Colonic mucosa (tissue), 4 donors: Measurements from ENCODE around the gene NRXN2. TPM values are rescaled to one million over a fixed set of nuclear protein-coding genes. Genes with fewer than 3 reads are reported as not detected.

ENCODE experiments used
- DNase-seq: peaks from one replicate; pipeline ENCODE4 v3.0.0-alpha.2; 2020
- H3K27ac ChIP-seq: fragments of 200-600 bp; one replicate; pipeline ENCODE4 v1.8.0; 2021
- H3K27me3 ChIP-seq: fragments of 200-600 bp; one replicate; pipeline ENCODE4 v1.8.0; 2021
- H3K36me3 ChIP-seq: fragments of 200-600 bp; one replicate; pipeline ENCODE4 v1.8.0; 2021
- H3K4me1 ChIP-seq: fragments of 200-600 bp; one replicate; pipeline ENCODE4 v1.8.0; 2021; ENCODE audit warnings: mild to moderate bottlenecking
- H3K4me3 ChIP-seq: fragments of 200-600 bp; one replicate; pipeline ENCODE4 v1.8.0; 2021
- H3K9ac ChIP-seq, 2 donors: one replicate each; pipeline ENCODE4 v1.7.0; 2013; ENCODE audit warnings: control low read depth in 2 of 2, low read depth in 2 of 2, low read length in 2 of 2
- H3K9me3 ChIP-seq: fragments of 200-600 bp; one replicate; pipeline ENCODE4 v1.8.0; 2021
- CTCF ChIP-seq: fragments of 200-600 bp; IDR thresholded peaks from one replicate; pipeline ENCODE4 v1.8.0; 2022; ENCODE audit warnings: antibody characterized with exemption, mild to moderate bottlenecking
- intact Hi-C: fragments of 100-400 bp; cut with DNase I; formaldehyde crosslinking; loops from one replicate; pipeline ENCODE4 v1.14.1; 2022
- total RNA-seq, 2 donors: library from RNA; stranded (reverse); fragmentation: NEBNext Ultra II Directional in 1 of 2; extraction: Animal tissue kit (Norgen Biotek cat#: 25700) in 1 of 2; gene quantifications; one replicate each; pipeline ENCODE4 v1.2.1, GENCODE V29; 2021
- donor health status: healthy.
- donor health status: DM: no; HTN: no; CAD: no.
- donor health status: DM: no; HTN: no; CAD: no.

The NRXN2 gene
- 1 to 10 TPM; 2.2 to 5.4 TPM for total RNA-seq

- peak; percentile 81 for DNase-seq
- Histone ChIP-seq H3K4me3 (peak within 1 kb of the TSS; percentile 75), H3K27me3 (peaks cover 8% of the 10 kb centered on the region), H3K36me3 (no peaks in the 10 kb centered on the region), H3K4me1 (no peaks in the 10 kb centered on the region), H3K9me3 (no peaks in the 10 kb centered on the region), H3K9ac (peak within 1 kb of the TSS in 1 of 2 donors; percentile 50), H3K27ac (no peak within 1 kb of the TSS)
- TF ChIP-seq CTCF, result peak; percentile 98
- intact Hi-C loops, result no loop called here
Measured at GRCh38 chr11:64723117-64723906, at the start of gene NRXN2. Gene NRXN2, minus strand, starts transcription at chr11:64723197. Its CDS starts 9,498 bp downstream, at chr11:64713699.

- Histone ChIP-seq H3K4me3 (no peak overlapping the region), H3K4me1 (peaks cover 9% of the 10 kb centered on the region), H3K9me3 (no peaks in the 10 kb centered on the region), H3K27me3 (no peaks in the 10 kb centered on the region), H3K36me3 (peaks cover 57% of the 10 kb centered on the region), H3K27ac (no peak overlapping the region), H3K9ac (no peak overlapping the region)
- TF ChIP-seq CTCF, result no peak
- intact Hi-C loops, result no loop called here
- no peak for DNase-seq
Measured at GRCh38 chr11:64772303-64773018, 49.5 kb upstream of the NRXN2 start.

GRCh38 chr11:64771861-64772260, 48.9 kb upstream of the NRXN2 start:
- no peak for DNase-seq
- no peak overlapping the region for H3K4me3 ChIP-seq
- H3K27me3 ChIP-seq, result no peaks in the 10 kb centered on the region
- no peak for TF ChIP-seq CTCF
- no peaks in the 10 kb centered on the region for H3K9me3 ChIP-seq
- H3K27ac ChIP-seq, result no peak overlapping the region
- no peak overlapping the region for H3K9ac ChIP-seq
- peaks cover 64% of the 10 kb centered on the region for H3K36me3 ChIP-seq
- H3K4me1 ChIP-seq, result peaks cover 7% of the 10 kb centered on the region
- intact Hi-C loops, result no loop called here

GRCh38 chr11:64770120-64770519, 47.1 kb upstream of the NRXN2 start:
- no peak for DNase-seq
- no peaks in the 10 kb centered on the region for H3K4me1 ChIP-seq
- H3K9me3 ChIP-seq, result no peaks in the 10 kb centered on the region
- intact Hi-C loops, result no loop called here
- H3K4me3 ChIP-seq, result no peak overlapping the region
- peaks cover 71% of the 10 kb centered on the region for H3K36me3 ChIP-seq
- TF ChIP-seq CTCF, result no peak
- no peak overlapping the region for H3K27ac ChIP-seq
- no peaks in the 10 kb centered on the region for H3K27me3 ChIP-seq
- no peak overlapping the region for H3K9ac ChIP-seq

- Histone ChIP-seq H3K36me3 (peaks cover 73% of the 10 kb centered on the region), H3K27me3 (no peaks in the 10 kb centered on the region), H3K4me1 (no peaks in the 10 kb centered on the region), H3K27ac (no peak overlapping the region), H3K4me3 (no peak overlapping the region), H3K9me3 (no peaks in the 10 kb centered on the region), H3K9ac (no peak overlapping the region)
- DNase-seq, result no peak
- intact Hi-C loops, result no loop called here
- no peak for TF ChIP-seq CTCF
Measured at GRCh38 chr11:64769283-64769682, 46.3 kb upstream of the NRXN2 start.
